ENCODE measurements around the gene NOXRED1. TPM values are rescaled to one million over a fixed set of nuclear protein-coding genes. Genes with fewer than 3 reads are reported as not detected.
A peak's percentile ranks its signal among the peaks of the same experiment; 100 is the strongest.

The NOXRED1 gene
- total RNA-seq, 1 donor from 2014 or later = 0.35 TPM

- H3K27ac Mint-ChIP-seq (ENCODE audit: unreplicated experiment) = peak overlapping the region; percentile 87
- H3K4me1 Mint-ChIP-seq (ENCODE audit: unreplicated experiment) = peaks cover 37% of the 10 kb centered on the region
- peaks cover 7% of the 10 kb centered on the region for H3K36me3 Mint-ChIP-seq (ENCODE audit: unreplicated experiment)
- no peak for TF ChIP-seq CTCF (IDR thresholded peaks at IDR 0.05)
- DNase-seq (ENCODE audit: extremely low spot score, unreplicated experiment) = no peak
- peak overlapping the region; percentile 87 for H3K4me3 Mint-ChIP-seq (ENCODE audit: unreplicated experiment)
- H3K27me3 Mint-ChIP-seq (ENCODE audit: unreplicated experiment) = no peaks in the 10 kb centered on the region
- no peaks in the 10 kb centered on the region for H3K9me3 Mint-ChIP-seq (ENCODE audit: unreplicated experiment)
Observed at GRCh38 chr14:77375973-77376770, 47.2 kb downstream of the NOXRED1 start.

GRCh38 chr14:77375164-77375950 lies 48.0 kb downstream of the NOXRED1 start:
- Mint-ChIP-seq H3K4me1 (ENCODE audit: unreplicated experiment) (peaks cover 37% of the 10 kb centered on the region), H3K27ac (ENCODE audit: unreplicated experiment) (peak overlapping the region; percentile 87), H3K4me3 (ENCODE audit: unreplicated experiment) (peak overlapping the region; percentile 87), H3K36me3 (ENCODE audit: unreplicated experiment) (peaks cover 7% of the 10 kb centered on the region), H3K9me3 (ENCODE audit: unreplicated experiment) (no peaks in the 10 kb centered on the region), H3K27me3 (ENCODE audit: unreplicated experiment) (no peaks in the 10 kb centered on the region)
- no peak for DNase-seq (ENCODE audit: extremely low spot score, unreplicated experiment)
- no peak for TF ChIP-seq CTCF (IDR thresholded peaks at IDR 0.05)

GRCh38 chr14:77372304-77372841 lies 51.0 kb downstream of the NOXRED1 start:
- TF ChIP-seq CTCF (IDR thresholded peaks at IDR 0.05) = no peak
- H3K27me3 Mint-ChIP-seq (ENCODE audit: unreplicated experiment) = no peaks in the 10 kb centered on the region
- H3K4me1 Mint-ChIP-seq (ENCODE audit: unreplicated experiment) = peaks cover 38% of the 10 kb centered on the region
- H3K4me3 Mint-ChIP-seq (ENCODE audit: unreplicated experiment) = no peak overlapping the region
- no peak for DNase-seq (ENCODE audit: extremely low spot score, unreplicated experiment)
- no peaks in the 10 kb centered on the region for H3K9me3 Mint-ChIP-seq (ENCODE audit: unreplicated experiment)
- H3K36me3 Mint-ChIP-seq (ENCODE audit: unreplicated experiment) = peaks cover 7% of the 10 kb centered on the region
- peak overlapping the region; percentile 25 for H3K27ac Mint-ChIP-seq (ENCODE audit: unreplicated experiment)

- H3K4me3 Mint-ChIP-seq (ENCODE audit: unreplicated experiment) = no peak overlapping the region
- peaks cover 22% of the 10 kb centered on the region for H3K4me1 Mint-ChIP-seq (ENCODE audit: unreplicated experiment)
- no peaks in the 10 kb centered on the region for H3K9me3 Mint-ChIP-seq (ENCODE audit: unreplicated experiment)
- no peaks in the 10 kb centered on the region for H3K27me3 Mint-ChIP-seq (ENCODE audit: unreplicated experiment)
- no peak for TF ChIP-seq CTCF (IDR thresholded peaks at IDR 0.05)
- no peak overlapping the region for H3K27ac Mint-ChIP-seq (ENCODE audit: unreplicated experiment)
- no peak for DNase-seq (ENCODE audit: extremely low spot score, unreplicated experiment)
- peaks cover 6% of the 10 kb centered on the region for H3K36me3 Mint-ChIP-seq (ENCODE audit: unreplicated experiment)
Observed at GRCh38 chr14:77369285-77369684, 54.0 kb downstream of the NOXRED1 start.

GRCh38 chr14:77364146-77364545 lies 59.2 kb downstream of the NOXRED1 start:
- H3K9me3 Mint-ChIP-seq (ENCODE audit: unreplicated experiment) = peaks cover 6% of the 10 kb centered on the region
- H3K27me3 Mint-ChIP-seq (ENCODE audit: unreplicated experiment) = no peaks in the 10 kb centered on the region
- no peak for DNase-seq (ENCODE audit: extremely low spot score, unreplicated experiment)
- TF ChIP-seq CTCF (IDR thresholded peaks at IDR 0.05) = no peak
- no peak overlapping the region for H3K4me3 Mint-ChIP-seq (ENCODE audit: unreplicated experiment)
- no peak overlapping the region for H3K27ac Mint-ChIP-seq (ENCODE audit: unreplicated experiment)
- H3K4me1 Mint-ChIP-seq (ENCODE audit: unreplicated experiment) = no peaks in the 10 kb centered on the region
- peaks cover 2% of the 10 kb centered on the region for H3K36me3 Mint-ChIP-seq (ENCODE audit: unreplicated experiment)

Measured in osteocyte (in vitro differentiated cells).